Osteocyte (in vitro differentiated cells): ENCODE results near the gene KLHL7. TPM values are rescaled to one million over a fixed set of nuclear protein-coding genes. Genes with fewer than 3 reads are reported as not detected.

ENCODE experiments used
- DNase-seq: peaks from one replicate; pipeline ENCODE4 v3.0.0; 2021; ENCODE audit warnings: mixed read lengths; ENCODE audit not compliant: unreplicated experiment; ENCODE audit errors: extremely low spot score
- H3K27ac Mint-ChIP-seq: one replicate; pipeline ENCODE4 v1.8.0; 2021; ENCODE audit warnings: mild to moderate bottlenecking, mixed read lengths; ENCODE audit not compliant: unreplicated experiment
- H3K27me3 Mint-ChIP-seq: one replicate; pipeline ENCODE4 v1.8.0; 2021; ENCODE audit warnings: mixed read lengths; ENCODE audit not compliant: unreplicated experiment
- H3K36me3 Mint-ChIP-seq: one replicate; pipeline ENCODE4 v1.8.0; 2021; ENCODE audit warnings: mixed read lengths; ENCODE audit not compliant: unreplicated experiment
- H3K4me1 Mint-ChIP-seq: one replicate; pipeline ENCODE4 v1.8.0; 2021; ENCODE audit warnings: mixed read lengths; ENCODE audit not compliant: unreplicated experiment
- H3K4me3 Mint-ChIP-seq: one replicate; pipeline ENCODE4 v1.8.0; 2021; ENCODE audit warnings: mild to moderate bottlenecking, moderate library complexity, mixed read lengths; ENCODE audit not compliant: unreplicated experiment
- H3K9me3 Mint-ChIP-seq: one replicate; pipeline ENCODE4 v1.8.0; 2021; ENCODE audit warnings: mixed read lengths; ENCODE audit not compliant: unreplicated experiment
- long read RNA-seq: library from polyadenylated mRNA; unstranded; transcript quantifications from one replicate; pipeline ENCODE4 v2.0.0, GENCODE V29; 2021
- total RNA-seq: library from RNA; stranded (reverse); gene quantifications from 2 replicates; pipeline ENCODE4 v1.2.1, GENCODE V29; 2021
- TF ChIP-seq, protein P1 (sequence below): fragments of 200-600 bp; sonication (generic); IDR thresholded peaks from 2 replicates; pipeline ENCODE4 v1.5.0; 2021; ENCODE audit warnings: antibody characterized with exemption, mild to moderate bottlenecking, moderate library complexity

The KLHL7 gene, protein sequence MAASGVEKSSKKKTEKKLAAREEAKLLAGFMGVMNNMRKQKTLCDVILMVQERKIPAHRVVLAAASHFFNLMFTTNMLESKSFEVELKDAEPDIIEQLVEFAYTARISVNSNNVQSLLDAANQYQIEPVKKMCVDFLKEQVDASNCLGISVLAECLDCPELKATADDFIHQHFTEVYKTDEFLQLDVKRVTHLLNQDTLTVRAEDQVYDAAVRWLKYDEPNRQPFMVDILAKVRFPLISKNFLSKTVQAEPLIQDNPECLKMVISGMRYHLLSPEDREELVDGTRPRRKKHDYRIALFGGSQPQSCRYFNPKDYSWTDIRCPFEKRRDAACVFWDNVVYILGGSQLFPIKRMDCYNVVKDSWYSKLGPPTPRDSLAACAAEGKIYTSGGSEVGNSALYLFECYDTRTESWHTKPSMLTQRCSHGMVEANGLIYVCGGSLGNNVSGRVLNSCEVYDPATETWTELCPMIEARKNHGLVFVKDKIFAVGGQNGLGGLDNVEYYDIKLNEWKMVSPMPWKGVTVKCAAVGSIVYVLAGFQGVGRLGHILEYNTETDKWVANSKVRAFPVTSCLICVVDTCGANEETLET
- 48.1 and 50.2 TPM in 2 replicates for total RNA-seq
- long read RNA-seq, full-length matches to known transcripts, result 428 of 485 reads
- long read RNA-seq, partial matches to known transcripts, result 22 of 485 reads
- long read RNA-seq, other reads (novel, unspliced or antisense), result 35 of 485 reads

DNA sequence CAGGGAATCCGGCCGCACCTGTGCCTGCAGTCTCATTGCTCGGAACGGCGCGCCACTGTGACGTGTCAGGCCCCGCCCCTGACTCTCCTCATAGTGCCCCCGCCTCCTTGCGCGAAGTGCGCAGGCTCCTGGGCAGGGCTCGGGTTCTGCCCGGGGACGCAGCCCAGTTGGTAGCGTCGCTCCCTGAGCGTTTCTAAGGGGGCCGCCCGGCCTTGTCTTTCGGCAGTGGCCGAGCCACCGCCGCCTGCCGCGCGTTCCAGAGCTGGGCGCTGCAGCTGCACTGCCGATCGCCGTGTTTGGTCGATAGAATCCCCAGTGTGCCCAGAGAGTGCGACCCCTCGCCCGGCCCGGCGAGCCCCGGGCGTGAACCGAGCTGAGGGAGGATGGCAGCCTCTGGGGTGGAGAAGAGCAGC lies at the start of gene KLHL7:
Gene KLHL7, plus strand, starts transcription at position 142 of the 413 bp plus-strand sequence. Its CDS starts 242 bp downstream, at position 384.
- no peaks in the 10 kb centered on the region for H3K9me3 Mint-ChIP-seq
- H3K4me3 Mint-ChIP-seq, result peak within 1 kb of the TSS; percentile 98
- DNase-seq, result peak; percentile 98
- H3K27me3 Mint-ChIP-seq, result no peaks in the 10 kb centered on the region
- peaks cover 30% of the 10 kb centered on the region for H3K4me1 Mint-ChIP-seq
- H3K36me3 Mint-ChIP-seq, result peaks cover 12% of the 10 kb centered on the region
- H3K27ac Mint-ChIP-seq, result peak within 1 kb of the TSS; percentile 96
- TF ChIP-seq, protein P1, sequence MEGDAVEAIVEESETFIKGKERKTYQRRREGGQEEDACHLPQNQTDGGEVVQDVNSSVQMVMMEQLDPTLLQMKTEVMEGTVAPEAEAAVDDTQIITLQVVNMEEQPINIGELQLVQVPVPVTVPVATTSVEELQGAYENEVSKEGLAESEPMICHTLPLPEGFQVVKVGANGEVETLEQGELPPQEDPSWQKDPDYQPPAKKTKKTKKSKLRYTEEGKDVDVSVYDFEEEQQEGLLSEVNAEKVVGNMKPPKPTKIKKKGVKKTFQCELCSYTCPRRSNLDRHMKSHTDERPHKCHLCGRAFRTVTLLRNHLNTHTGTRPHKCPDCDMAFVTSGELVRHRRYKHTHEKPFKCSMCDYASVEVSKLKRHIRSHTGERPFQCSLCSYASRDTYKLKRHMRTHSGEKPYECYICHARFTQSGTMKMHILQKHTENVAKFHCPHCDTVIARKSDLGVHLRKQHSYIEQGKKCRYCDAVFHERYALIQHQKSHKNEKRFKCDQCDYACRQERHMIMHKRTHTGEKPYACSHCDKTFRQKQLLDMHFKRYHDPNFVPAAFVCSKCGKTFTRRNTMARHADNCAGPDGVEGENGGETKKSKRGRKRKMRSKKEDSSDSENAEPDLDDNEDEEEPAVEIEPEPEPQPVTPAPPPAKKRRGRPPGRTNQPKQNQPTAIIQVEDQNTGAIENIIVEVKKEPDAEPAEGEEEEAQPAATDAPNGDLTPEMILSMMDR, result no peak

DNA sequence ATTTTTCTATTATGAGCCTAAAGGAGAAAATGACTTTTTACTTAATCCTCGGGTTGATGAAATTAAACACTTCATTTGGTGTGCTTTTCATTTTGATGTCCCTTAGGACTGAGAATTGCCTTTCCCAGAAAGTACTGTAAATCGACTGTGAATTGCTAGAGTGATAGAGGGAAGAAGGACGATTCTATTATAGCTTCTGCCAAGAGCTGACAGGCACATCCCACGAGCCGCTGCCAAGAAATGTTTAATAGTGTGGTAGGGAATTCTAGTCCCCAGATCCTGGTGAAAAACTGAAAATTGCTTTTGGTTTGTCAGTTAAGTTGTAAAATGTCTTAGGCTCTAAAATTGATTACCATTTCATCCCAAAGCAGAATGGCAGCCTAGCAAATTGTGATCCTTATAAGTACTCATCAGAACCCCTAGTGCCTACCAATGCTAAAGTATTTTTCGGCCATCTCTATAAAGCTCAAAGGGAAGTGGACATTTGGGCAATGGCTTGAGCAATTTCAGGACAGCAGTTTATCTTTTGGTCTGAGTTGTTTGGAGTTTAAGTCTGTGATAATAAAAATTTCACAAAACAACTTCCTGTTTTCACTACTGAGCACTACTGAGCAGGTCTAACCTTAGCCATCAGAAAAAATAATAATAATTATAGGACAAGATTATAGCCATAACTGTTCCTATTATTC lies 47.0 kb upstream of the KLHL7 start:
- Mint-ChIP-seq H3K27me3 (no peaks in the 10 kb centered on the region), H3K9me3 (no peaks in the 10 kb centered on the region), H3K27ac (no peak overlapping the region), H3K4me1 (no peaks in the 10 kb centered on the region), H3K36me3 (no peaks in the 10 kb centered on the region), H3K4me3 (no peak overlapping the region)
- TF ChIP-seq, protein P1, result no peak
- DNase-seq, result no peak

DNA sequence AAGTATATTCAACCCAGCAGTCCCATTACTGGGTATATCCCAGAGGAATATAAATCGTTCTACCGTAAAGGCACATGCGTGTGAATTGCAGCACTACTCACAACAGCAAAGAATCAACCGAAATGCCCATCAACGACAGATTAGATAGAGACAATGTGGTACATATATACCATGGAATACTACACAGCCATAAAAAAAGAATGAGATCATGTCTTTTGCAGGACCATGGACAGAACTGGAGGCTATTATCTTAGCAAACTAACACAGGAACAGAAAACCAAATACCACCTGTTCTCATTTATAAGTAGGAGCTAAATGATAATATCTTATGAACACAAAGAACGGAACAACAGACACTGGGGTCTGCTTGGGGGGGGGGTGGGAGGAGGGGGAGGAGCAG lies 44.3 kb upstream of the KLHL7 start:
- H3K27ac Mint-ChIP-seq, result no peak overlapping the region
- H3K4me1 Mint-ChIP-seq, result no peaks in the 10 kb centered on the region
- no peaks in the 10 kb centered on the region for H3K27me3 Mint-ChIP-seq
- no peaks in the 10 kb centered on the region for H3K36me3 Mint-ChIP-seq
- no peak for DNase-seq
- TF ChIP-seq, protein P1, result no peak
- no peaks in the 10 kb centered on the region for H3K9me3 Mint-ChIP-seq
- H3K4me3 Mint-ChIP-seq, result no peak overlapping the region

GRCh38 chr7:23062452-23062851 lies 43.1 kb upstream of the KLHL7 start:
- no peaks in the 10 kb centered on the region for H3K9me3 Mint-ChIP-seq
- H3K4me3 Mint-ChIP-seq, result no peak overlapping the region
- no peaks in the 10 kb centered on the region for H3K27me3 Mint-ChIP-seq
- TF ChIP-seq, protein P1, result no peak
- H3K36me3 Mint-ChIP-seq, result no peaks in the 10 kb centered on the region
- no peak overlapping the region for H3K27ac Mint-ChIP-seq
- H3K4me1 Mint-ChIP-seq, result no peaks in the 10 kb centered on the region
- DNase-seq, result no peak
